Measurements from ENCODE around the gene RPTOR.

GRCh38 chr17:80630560-80631120, 86.0 kb downstream of the RPTOR start:
- TF ChIP-seq GATA2 (IDR thresholded peaks at IDR 0.05; ENCODE audit: low read depth, low read length) (no peak), GATA3 (IDR thresholded peaks at IDR 0.05; ENCODE audit: low read depth, low read length) (no peak)
